GM12873 (cell line): ENCODE data around the gene ERVFRD-1.

Source experiments
- CTCF ChIP-seq: IDR thresholded peaks from 2 replicates; pipeline ENCODE4 v1.5.1; 2012; ENCODE audit warnings: low read depth, mild to moderate bottlenecking, moderate library complexity, low read length, control low read depth; ENCODE audit not compliant: insufficient read depth; ENCODE audit errors: missing control alignments

Gene ERVFRD-1

GRCh38 chr6:11110921-11111768 is at the start of gene ERVFRD-1:
Gene ERVFRD-1 (minus strand): TSS chr6:11111725. CDS start chr6:11105310, 6,415 bp downstream.
- no peak for TF ChIP-seq CTCF

- no peak for TF ChIP-seq CTCF
Observed at GRCh38 chr6:11160199-11160598, 48.7 kb upstream of the ERVFRD-1 start.

- no peak for TF ChIP-seq CTCF
Observed at GRCh38 chr6:11155589-11155988, 44.1 kb upstream of the ERVFRD-1 start.

GRCh38 chr6:11153447-11153846 is 41.9 kb upstream of the ERVFRD-1 start:
- no peak for TF ChIP-seq CTCF

GRCh38 chr6:11152581-11152980 is 41.1 kb upstream of the ERVFRD-1 start:
- TF ChIP-seq CTCF, result no peak

- no peak for TF ChIP-seq CTCF
Observed at GRCh38 chr6:11151488-11151887, 40.0 kb upstream of the ERVFRD-1 start.

- TF ChIP-seq CTCF, result no peak
Observed at GRCh38 chr6:11149551-11149950, 38.0 kb upstream of the ERVFRD-1 start.
